Measurements from ENCODE around the gene PNPLA2.

Gene PNPLA2

GRCh38 chr11:824292-824880 is 5.7 kb downstream of the PNPLA2 start:
- Histone ChIP-seq H3K36me3 (ENCODE audit: control insufficient read depth, insufficient read depth, low read length) (peaks cover 16% of the 10 kb centered on the region; the same call in 1 of the 2 replicates), H3K4me3 (ENCODE audit: low read depth, low read length) (peak overlapping the region; percentile 14; the same call in 1 of the 2 replicates), H3K9me3 (ENCODE audit: control insufficient read depth, insufficient read depth, low read depth, low read length) (no peaks in the 10 kb centered on the region), H3K27ac (ENCODE audit: low read depth, low read length) (no peak overlapping the region), H3K27me3 (ENCODE audit: control insufficient read depth, insufficient read depth, low read length) (peaks cover 43% of the 10 kb centered on the region), H3K9ac (ENCODE audit: low read length) (no peak overlapping the region), H3K4me1 (ENCODE audit: control insufficient read depth, insufficient read depth, low read length) (peaks cover 21% of the 10 kb centered on the region)

- H3K36me3 ChIP-seq (ENCODE audit: control insufficient read depth, insufficient read depth, low read length) = peaks cover 16% of the 10 kb centered on the region; the same call in 1 of the 2 replicates
- H3K4me1 ChIP-seq (ENCODE audit: control insufficient read depth, insufficient read depth, low read length) = peaks cover 26% of the 10 kb centered on the region
- H3K27ac ChIP-seq (ENCODE audit: low read depth, low read length) = no peak overlapping the region
- no peak overlapping the region for H3K9ac ChIP-seq (ENCODE audit: low read length)
- H3K4me3 ChIP-seq (ENCODE audit: low read depth, low read length) = no peak overlapping the region
- H3K27me3 ChIP-seq (ENCODE audit: control insufficient read depth, insufficient read depth, low read length) = peaks cover 49% of the 10 kb centered on the region
- no peaks in the 10 kb centered on the region for H3K9me3 ChIP-seq (ENCODE audit: control insufficient read depth, insufficient read depth, low read depth, low read length)
Observed at GRCh38 chr11:824942-825341, 6.2 kb downstream of the PNPLA2 start.

GRCh38 chr11:825366-826226 is 6.9 kb downstream of the PNPLA2 start:
- H3K27ac ChIP-seq (ENCODE audit: low read depth, low read length) = no peak overlapping the region
- no peak overlapping the region for H3K9ac ChIP-seq (ENCODE audit: low read length)
- H3K4me3 ChIP-seq (ENCODE audit: low read depth, low read length) = no peak overlapping the region
- peaks cover 55% of the 10 kb centered on the region for H3K27me3 ChIP-seq (ENCODE audit: control insufficient read depth, insufficient read depth, low read length)
- H3K4me1 ChIP-seq (ENCODE audit: control insufficient read depth, insufficient read depth, low read length) = peaks cover 30% of the 10 kb centered on the region
- peaks cover 16% of the 10 kb centered on the region; the same call in 1 of the 2 replicates for H3K36me3 ChIP-seq (ENCODE audit: control insufficient read depth, insufficient read depth, low read length)
- H3K9me3 ChIP-seq (ENCODE audit: control insufficient read depth, insufficient read depth, low read depth, low read length) = no peaks in the 10 kb centered on the region

- no peaks in the 10 kb centered on the region for H3K9me3 ChIP-seq (ENCODE audit: control insufficient read depth, insufficient read depth, low read depth, low read length)
- H3K36me3 ChIP-seq (ENCODE audit: control insufficient read depth, insufficient read depth, low read length) = peaks cover 16% of the 10 kb centered on the region; the same call in 1 of the 2 replicates
- peak overlapping the region; percentile 51; the same call in 1 of the 2 replicates for H3K4me3 ChIP-seq (ENCODE audit: low read depth, low read length)
- H3K27ac ChIP-seq (ENCODE audit: low read depth, low read length) = no peak overlapping the region
- H3K4me1 ChIP-seq (ENCODE audit: control insufficient read depth, insufficient read depth, low read length) = peaks cover 35% of the 10 kb centered on the region
- H3K9ac ChIP-seq (ENCODE audit: low read length) = no peak overlapping the region
- H3K27me3 ChIP-seq (ENCODE audit: control insufficient read depth, insufficient read depth, low read length) = peaks cover 61% of the 10 kb centered on the region
Observed at GRCh38 chr11:826227-826621, 7.5 kb downstream of the PNPLA2 start.

- no peak overlapping the region for H3K27ac ChIP-seq (ENCODE audit: low read depth, low read length)
- H3K9ac ChIP-seq (ENCODE audit: low read length) = no peak overlapping the region
- H3K4me1 ChIP-seq (ENCODE audit: control insufficient read depth, insufficient read depth, low read length) = peaks cover 41% of the 10 kb centered on the region
- peaks cover 15% of the 10 kb centered on the region; the same call in 1 of the 2 replicates for H3K36me3 ChIP-seq (ENCODE audit: control insufficient read depth, insufficient read depth, low read length)
- no peaks in the 10 kb centered on the region for H3K9me3 ChIP-seq (ENCODE audit: control insufficient read depth, insufficient read depth, low read depth, low read length)
- peaks cover 67% of the 10 kb centered on the region for H3K27me3 ChIP-seq (ENCODE audit: control insufficient read depth, insufficient read depth, low read length)
- peak overlapping the region; percentile 51 for H3K4me3 ChIP-seq (ENCODE audit: low read depth, low read length)
Observed at GRCh38 chr11:826836-827145, 8.1 kb downstream of the PNPLA2 start.

GRCh38 chr11:827146-827896 is 8.6 kb downstream of the PNPLA2 start:
- H3K27me3 ChIP-seq (ENCODE audit: control insufficient read depth, insufficient read depth, low read length) = peaks cover 72% of the 10 kb centered on the region
- no peak overlapping the region for H3K27ac ChIP-seq (ENCODE audit: low read depth, low read length)
- H3K36me3 ChIP-seq (ENCODE audit: control insufficient read depth, insufficient read depth, low read length) = peaks cover 10% of the 10 kb centered on the region; the same call in 1 of the 2 replicates
- peaks cover 46% of the 10 kb centered on the region for H3K4me1 ChIP-seq (ENCODE audit: control insufficient read depth, insufficient read depth, low read length)
- H3K9ac ChIP-seq (ENCODE audit: low read length) = peak overlapping the region; percentile 4
- no peaks in the 10 kb centered on the region for H3K9me3 ChIP-seq (ENCODE audit: control insufficient read depth, insufficient read depth, low read depth, low read length)
- peak overlapping the region; percentile 51 for H3K4me3 ChIP-seq (ENCODE audit: low read depth, low read length)

- Histone ChIP-seq H3K9ac (ENCODE audit: low read length) (peak within 1 kb of the TSS; percentile 4), H3K27ac (ENCODE audit: low read depth, low read length) (no peak within 1 kb of the TSS), H3K9me3 (ENCODE audit: control insufficient read depth, insufficient read depth, low read depth, low read length) (no peaks in the 10 kb centered on the region), H3K4me1 (ENCODE audit: control insufficient read depth, insufficient read depth, low read length) (peaks cover 49% of the 10 kb centered on the region), H3K4me3 (ENCODE audit: low read depth, low read length) (peak within 1 kb of the TSS; percentile 62), H3K36me3 (ENCODE audit: control insufficient read depth, insufficient read depth, low read length) (peaks cover 8% of the 10 kb centered on the region; the same call in 1 of the 2 replicates), H3K27me3 (ENCODE audit: control insufficient read depth, insufficient read depth, low read length) (peaks cover 75% of the 10 kb centered on the region)
Observed at GRCh38 chr11:827897-828192, 9.1 kb downstream of the PNPLA2 start, which contains the start of gene CRACR2B. Gene CRACR2B, plus strand, starts transcription at chr11:827919. Its CDS starts 689 bp downstream, at chr11:828608.

- H3K36me3 ChIP-seq (ENCODE audit: control insufficient read depth, insufficient read depth, low read length) = peaks cover 8% of the 10 kb centered on the region; the same call in 1 of the 2 replicates
- peak overlapping the region; percentile 62 for H3K4me3 ChIP-seq (ENCODE audit: low read depth, low read length)
- no peaks in the 10 kb centered on the region for H3K9me3 ChIP-seq (ENCODE audit: control insufficient read depth, insufficient read depth, low read depth, low read length)
- no peak overlapping the region for H3K9ac ChIP-seq (ENCODE audit: low read length)
- peaks cover 75% of the 10 kb centered on the region for H3K27me3 ChIP-seq (ENCODE audit: control insufficient read depth, insufficient read depth, low read length)
- H3K4me1 ChIP-seq (ENCODE audit: control insufficient read depth, insufficient read depth, low read length) = peaks cover 51% of the 10 kb centered on the region
- H3K27ac ChIP-seq (ENCODE audit: low read depth, low read length) = no peak overlapping the region
Observed at GRCh38 chr11:828506-829175, 9.9 kb downstream of the PNPLA2 start.

GRCh38 chr11:829176-829846 is 10.6 kb downstream of the PNPLA2 start:
- H3K27me3 ChIP-seq (ENCODE audit: control insufficient read depth, insufficient read depth, low read length) = peaks cover 75% of the 10 kb centered on the region
- peaks cover 3% of the 10 kb centered on the region; the same call in 1 of the 2 replicates for H3K36me3 ChIP-seq (ENCODE audit: control insufficient read depth, insufficient read depth, low read length)
- H3K27ac ChIP-seq (ENCODE audit: low read depth, low read length) = no peak overlapping the region
- no peaks in the 10 kb centered on the region for H3K9me3 ChIP-seq (ENCODE audit: control insufficient read depth, insufficient read depth, low read depth, low read length)
- peaks cover 58% of the 10 kb centered on the region for H3K4me1 ChIP-seq (ENCODE audit: control insufficient read depth, insufficient read depth, low read length)
- H3K4me3 ChIP-seq (ENCODE audit: low read depth, low read length) = peak overlapping the region; percentile 62
- no peak overlapping the region for H3K9ac ChIP-seq (ENCODE audit: low read length)

- peak overlapping the region; percentile 62 for H3K4me3 ChIP-seq (ENCODE audit: low read depth, low read length)
- H3K9ac ChIP-seq (ENCODE audit: low read length) = no peak overlapping the region
- no peaks in the 10 kb centered on the region for H3K36me3 ChIP-seq (ENCODE audit: control insufficient read depth, insufficient read depth, low read length)
- H3K27ac ChIP-seq (ENCODE audit: low read depth, low read length) = no peak overlapping the region
- H3K4me1 ChIP-seq (ENCODE audit: control insufficient read depth, insufficient read depth, low read length) = peaks cover 64% of the 10 kb centered on the region
- H3K9me3 ChIP-seq (ENCODE audit: control insufficient read depth, insufficient read depth, low read depth, low read length) = no peaks in the 10 kb centered on the region
- peaks cover 75% of the 10 kb centered on the region for H3K27me3 ChIP-seq (ENCODE audit: control insufficient read depth, insufficient read depth, low read length)
Observed at GRCh38 chr11:829847-830294, 11.2 kb downstream of the PNPLA2 start.

Data from HUES6 (cell line).